GM18502 (cell line): ENCODE measurements around the gene THAP9.
"Not testable (repeated sequence)": the region's sequence is repeated elsewhere in the genome, so short reads cannot be mapped to it uniquely, and the experiment has no call there.

Experiments used
- ATAC-seq: cut with Tn5 transposase; IDR thresholded peaks from one replicate; pipeline ENCODE4 v1.9.1; 2021; ENCODE audit warnings: mild to moderate bottlenecking; ENCODE audit not compliant: unreplicated experiment, poor library complexity

THAP9 gene

DNA sequence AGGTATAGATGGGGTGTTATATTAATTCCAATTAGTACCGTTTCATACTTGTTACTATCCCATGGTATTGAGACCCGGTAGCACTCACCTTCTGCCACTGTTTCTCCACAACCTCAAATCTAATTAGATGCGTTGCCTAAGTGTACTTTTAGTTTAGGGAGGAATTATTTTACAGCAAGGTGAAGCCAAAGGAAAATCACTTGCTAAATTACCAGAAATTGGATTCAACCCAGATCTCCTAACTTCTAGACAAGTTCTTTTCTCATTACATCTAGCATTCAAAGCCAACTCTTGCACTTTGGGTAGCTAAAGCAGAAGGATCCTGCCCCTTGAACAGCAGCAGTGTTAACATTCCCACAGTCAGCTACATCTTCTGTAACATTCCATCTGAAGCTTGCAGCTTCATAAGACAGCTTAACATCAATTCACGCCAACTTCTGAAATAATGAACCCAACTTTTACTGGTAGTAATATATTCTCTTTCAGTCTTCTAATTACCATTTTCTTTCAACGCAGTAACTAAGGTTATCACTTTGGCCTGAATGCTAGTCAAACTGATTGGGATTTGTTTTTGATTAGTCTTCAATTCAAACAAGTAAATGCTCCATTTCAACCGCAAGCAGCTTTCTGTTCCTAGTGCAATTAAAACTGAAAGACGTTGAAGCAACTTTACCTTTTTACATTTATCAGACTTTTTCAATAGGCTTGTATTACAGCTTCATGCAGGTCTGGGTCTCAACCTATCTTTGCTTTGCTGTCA lies 8.6 kb upstream of the THAP9 start:
- peak; percentile 4 for ATAC-seq

DNA sequence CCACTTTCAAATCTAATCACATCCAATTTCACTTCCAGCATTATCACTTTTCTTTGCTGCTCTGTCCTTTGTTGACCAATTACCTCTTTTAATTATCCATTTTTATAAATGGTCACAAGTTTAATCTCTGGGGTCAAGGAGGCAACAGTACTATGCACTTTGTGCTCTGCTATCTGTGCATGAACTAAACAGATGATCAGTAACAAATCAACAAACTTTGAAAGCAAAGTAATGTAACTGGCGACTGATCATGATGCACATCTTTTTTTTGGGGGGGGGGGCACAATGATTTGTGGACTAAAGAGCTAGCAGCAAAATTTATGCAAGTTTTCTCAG lies 8.1 kb upstream of the THAP9 start:
- no peak for ATAC-seq

DNA sequence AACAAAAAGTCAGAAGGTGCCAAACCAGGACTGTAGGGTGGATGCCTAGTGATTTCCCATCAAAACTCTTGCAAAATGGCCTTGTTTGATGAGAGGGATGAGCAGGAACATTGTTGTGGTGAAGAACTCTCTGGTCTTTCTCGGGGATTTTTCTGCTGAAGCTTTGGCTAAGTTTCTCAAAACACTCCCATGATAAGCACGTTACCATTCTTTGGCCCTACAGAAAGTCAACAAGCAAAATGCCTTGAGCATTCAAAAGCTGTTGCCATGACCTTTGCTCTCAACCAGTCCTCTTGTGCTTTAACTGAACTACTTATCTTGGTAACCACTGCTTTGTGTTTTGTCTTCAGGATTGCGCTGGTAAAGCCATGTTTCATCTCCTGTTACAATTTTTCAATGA lies 6.6 kb upstream of the THAP9 start:
- no peak for ATAC-seq

GRCh38 chr4:82896755-82897154 lies 3.8 kb upstream of the THAP9 start:
- no peak for ATAC-seq

- no peak for ATAC-seq
Measured at GRCh38 chr4:82898322-82899243, 2.0 kb upstream of the THAP9 start.

GRCh38 chr4:82899374-82900065 lies 1.0 kb upstream of the THAP9 start:
- ATAC-seq = no peak

GRCh38 chr4:82900066-82900410 lies 497 bp upstream of the THAP9 start:
- peak; percentile 5 for ATAC-seq

DNA sequence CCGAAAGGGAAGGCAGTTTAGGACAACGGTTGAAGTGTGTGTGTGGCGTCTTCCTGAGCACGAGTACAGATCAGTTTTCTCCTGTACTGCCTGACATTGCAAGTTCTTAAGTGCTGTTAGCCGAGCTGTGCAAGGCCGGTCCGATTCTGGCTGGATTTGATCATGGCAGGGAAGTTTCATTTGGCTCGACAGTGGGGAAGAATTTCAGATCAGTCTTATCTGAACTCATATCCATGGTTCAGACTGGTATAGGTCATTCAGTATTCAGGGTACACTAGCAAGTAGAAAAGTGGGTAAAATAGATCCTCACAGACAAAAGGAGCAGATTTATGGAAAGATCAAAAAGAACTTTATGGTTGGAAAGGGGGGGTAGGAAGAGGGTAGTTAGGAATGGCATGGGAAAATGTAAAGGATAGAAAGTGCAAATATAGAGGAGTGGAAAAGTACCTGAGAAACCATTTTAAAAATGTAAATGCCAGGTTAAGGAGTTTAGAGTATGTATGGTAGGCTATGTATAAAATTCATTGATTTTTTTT lies 716 bp downstream of the THAP9 start:
- ATAC-seq = no peak

GRCh38 chr4:82903737-82904136 lies 3.2 kb downstream of the THAP9 start:
- ATAC-seq = no peak

DNA sequence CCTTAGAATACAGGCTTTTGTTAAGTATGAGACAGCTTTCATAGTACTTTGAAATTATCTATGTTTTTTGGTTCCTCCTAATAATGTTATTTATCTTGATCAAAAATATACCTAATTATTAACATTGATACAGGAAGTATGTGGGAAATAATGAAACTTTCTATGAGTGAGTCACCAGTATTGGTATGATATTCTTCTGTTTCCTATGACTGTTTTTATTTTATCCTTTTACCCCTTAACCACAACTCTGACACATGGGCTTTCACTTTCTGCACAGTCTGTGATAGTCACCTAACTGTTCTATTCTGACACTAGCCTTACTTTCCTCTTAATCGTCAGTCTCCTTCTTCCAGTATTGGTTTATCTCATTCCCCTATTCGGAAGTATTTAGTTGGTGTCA lies 4.7 kb downstream of the THAP9 start:
- ATAC-seq = peak; percentile 59

GRCh38 chr4:82906469-82906868 lies 5.9 kb downstream of the THAP9 start:
- ATAC-seq = peak; percentile 52

DNA sequence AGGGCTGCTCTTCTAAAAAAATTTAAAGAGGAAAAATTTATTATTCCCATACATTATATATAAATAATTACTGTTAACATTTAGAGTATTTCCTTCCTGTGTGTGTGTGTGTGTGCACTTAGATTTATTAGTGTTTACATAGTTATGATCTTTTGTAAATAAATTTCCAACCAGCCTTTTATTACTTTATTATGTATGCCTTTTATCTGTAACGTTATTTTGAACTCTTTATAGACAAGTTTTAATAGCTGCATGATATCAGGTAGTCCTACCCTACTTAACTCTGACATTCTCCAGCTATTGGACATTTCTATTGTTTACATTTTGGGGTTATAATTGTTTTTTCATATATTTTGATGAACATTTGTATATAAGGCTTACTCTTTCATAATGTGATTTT lies 8.8 kb downstream of the THAP9 start:
- no peak for ATAC-seq

DNA sequence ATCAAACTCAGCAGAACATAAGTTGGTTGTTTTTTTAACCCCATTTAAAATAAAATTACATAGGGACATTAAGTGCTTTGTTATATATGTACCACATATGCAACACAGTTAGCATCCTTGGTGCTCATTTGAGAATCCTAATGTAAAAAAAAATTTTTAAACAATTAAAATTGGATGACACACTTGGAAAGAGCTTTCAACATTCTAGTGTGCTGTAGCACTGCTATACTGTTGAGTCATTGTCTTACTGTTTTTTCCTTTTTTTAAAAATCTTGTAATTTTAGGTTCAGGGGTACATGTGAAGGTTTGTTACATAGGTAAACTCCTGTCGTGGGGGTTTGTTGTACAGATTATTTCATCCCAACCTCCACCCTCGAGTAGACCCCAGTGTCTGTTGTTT lies 12.8 kb downstream of the THAP9 start:
- no peak for ATAC-seq

GRCh38 chr4:82913968-82914367 lies 13.4 kb downstream of the THAP9 start:
- not testable (repeated sequence) for ATAC-seq

DNA sequence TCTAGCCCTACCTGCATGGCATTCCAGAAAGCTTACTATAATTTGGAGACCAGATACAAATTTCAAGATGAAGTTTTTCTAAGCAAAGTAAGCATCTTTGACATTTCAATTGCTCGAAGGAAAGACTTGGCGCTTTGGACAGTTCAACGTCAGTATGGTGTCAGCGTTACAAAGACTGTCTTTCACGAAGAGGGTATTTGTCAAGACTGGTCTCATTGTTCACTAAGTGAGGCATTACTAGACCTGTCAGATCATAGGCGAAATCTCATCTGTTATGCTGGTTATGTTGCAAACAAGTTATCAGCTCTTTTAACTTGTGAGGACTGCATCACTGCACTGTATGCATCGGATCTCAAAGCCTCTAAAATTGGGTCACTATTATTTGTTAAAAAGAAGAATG lies 17.6 kb downstream of the THAP9 start:
- ATAC-seq = no peak

DNA sequence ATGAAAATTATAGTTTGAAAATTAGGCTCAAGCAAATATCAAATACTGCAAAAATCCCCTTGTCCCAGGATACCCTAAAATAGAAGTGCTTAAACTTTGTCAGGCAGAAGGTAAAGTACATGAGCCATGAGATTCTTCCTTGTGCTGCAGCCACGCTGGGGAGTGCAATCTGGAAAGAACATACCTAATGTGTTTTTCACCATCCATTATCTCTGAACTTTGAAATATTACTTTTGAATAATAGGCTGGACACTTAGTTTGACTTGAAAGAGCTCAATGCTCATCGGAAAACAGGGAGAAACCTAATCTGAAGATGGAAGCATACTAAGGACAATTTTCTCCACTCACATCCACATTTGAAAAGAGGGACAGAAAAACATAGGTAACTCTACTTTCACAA lies 18.9 kb downstream of the THAP9 start:
- ATAC-seq = no peak

GRCh38 chr4:82921795-82922194 lies 21.3 kb downstream of the THAP9 start:
- no peak for ATAC-seq

- no peak for ATAC-seq
Measured at GRCh38 chr4:82930848-82931755, 30.6 kb downstream of the THAP9 start.

- ATAC-seq = no peak
Measured at GRCh38 chr4:82934441-82934840, 33.9 kb downstream of the THAP9 start.

DNA sequence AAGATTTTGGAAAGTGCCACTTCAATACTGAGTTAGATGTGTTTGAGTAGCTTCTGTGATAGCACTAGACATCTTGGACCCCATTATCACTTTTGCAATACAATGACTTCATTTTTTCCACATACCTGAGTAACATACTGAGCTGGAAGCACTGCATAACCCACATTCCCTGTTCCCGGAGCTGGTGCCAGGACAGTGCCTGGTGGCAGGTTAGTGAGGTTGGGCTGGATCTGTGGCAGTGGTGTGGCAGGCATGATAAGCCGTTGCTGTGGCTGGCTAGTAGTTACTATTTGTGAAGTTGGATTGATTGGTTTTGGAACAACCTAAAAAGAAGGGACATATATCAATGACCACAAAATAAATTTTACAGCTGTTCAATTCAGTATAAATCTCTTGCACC lies 38.9 kb downstream of the THAP9 start:
- ATAC-seq = no peak
